Ovary (tissue), 3 donors: ENCODE measurements around the gene STARD4.

Experiments
- POLR2A ChIP-seq: fragments of 450-650 bp; IDR thresholded peaks from one replicate; pipeline ENCODE4 v1.6.1; 2017; ENCODE audit warnings: antibody characterized with exemption, mild to moderate bottlenecking, moderate library complexity
- TF ChIP-seq, protein P1 (sequence below), 3 donors: fragments of 450-650 bp in 2 of 3; fragments of 200-600 bp in 1 of 3; IDR thresholded peaks; one replicate each; pipeline versions ENCODE4 v1.5.1 to v1.8.0; 2016 to 2022; ENCODE audit warnings: antibody characterized with exemption in 3 of 3, mild to moderate bottlenecking in 1 of 3
- donor health status: DM: no; HTN: no; CAD: no.

DNA sequence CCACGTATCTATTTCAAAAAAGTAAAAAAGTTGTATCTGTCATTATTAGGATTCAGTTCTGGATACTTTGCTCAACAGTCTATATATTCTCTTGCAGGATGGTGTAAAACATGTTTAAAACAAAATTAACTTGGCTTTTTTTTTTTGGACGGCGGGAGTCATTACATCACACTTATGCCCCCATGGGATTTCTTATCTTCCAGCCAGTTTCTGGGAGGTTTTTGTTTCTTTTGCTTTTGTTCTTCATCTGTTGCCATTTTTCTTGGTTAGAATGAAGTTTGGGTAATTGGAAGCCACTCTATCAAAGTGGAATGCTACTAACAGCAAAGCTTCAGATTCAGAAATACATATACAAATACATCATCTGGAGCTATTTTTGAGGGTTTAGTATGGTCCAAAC lies 1.8 kb upstream of the STARD4 start:
- TF ChIP-seq, protein P1, sequence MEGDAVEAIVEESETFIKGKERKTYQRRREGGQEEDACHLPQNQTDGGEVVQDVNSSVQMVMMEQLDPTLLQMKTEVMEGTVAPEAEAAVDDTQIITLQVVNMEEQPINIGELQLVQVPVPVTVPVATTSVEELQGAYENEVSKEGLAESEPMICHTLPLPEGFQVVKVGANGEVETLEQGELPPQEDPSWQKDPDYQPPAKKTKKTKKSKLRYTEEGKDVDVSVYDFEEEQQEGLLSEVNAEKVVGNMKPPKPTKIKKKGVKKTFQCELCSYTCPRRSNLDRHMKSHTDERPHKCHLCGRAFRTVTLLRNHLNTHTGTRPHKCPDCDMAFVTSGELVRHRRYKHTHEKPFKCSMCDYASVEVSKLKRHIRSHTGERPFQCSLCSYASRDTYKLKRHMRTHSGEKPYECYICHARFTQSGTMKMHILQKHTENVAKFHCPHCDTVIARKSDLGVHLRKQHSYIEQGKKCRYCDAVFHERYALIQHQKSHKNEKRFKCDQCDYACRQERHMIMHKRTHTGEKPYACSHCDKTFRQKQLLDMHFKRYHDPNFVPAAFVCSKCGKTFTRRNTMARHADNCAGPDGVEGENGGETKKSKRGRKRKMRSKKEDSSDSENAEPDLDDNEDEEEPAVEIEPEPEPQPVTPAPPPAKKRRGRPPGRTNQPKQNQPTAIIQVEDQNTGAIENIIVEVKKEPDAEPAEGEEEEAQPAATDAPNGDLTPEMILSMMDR (IDR thresholded peaks at IDR 0.05), result no peak
- no peak for TF ChIP-seq POLR2A
